GM18951 (cell line): ENCODE measurements around the gene PCSK4.
A peak's percentile ranks its signal among the peaks of the same experiment; 100 is the strongest.

Experiments used
- POLR2A ChIP-seq: IDR thresholded peaks from 4 replicates; pipeline ENCODE4 v1.6.1; 2011; ENCODE audit warnings: mild to moderate bottlenecking; ENCODE audit not compliant: insufficient read length, insufficient read depth; ENCODE audit errors: extremely low read depth
- in situ Hi-C: fragments of 300-500 bp; cut with MboI; formaldehyde crosslinking; loops from one replicate; pipeline ENCODE4 v1.12.0; 2022; ENCODE audit warnings: low sequenced_read_pairs, mixed read lengths, inconsistent platforms; ENCODE audit not compliant: unreplicated experiment

The PCSK4 gene

DNA sequence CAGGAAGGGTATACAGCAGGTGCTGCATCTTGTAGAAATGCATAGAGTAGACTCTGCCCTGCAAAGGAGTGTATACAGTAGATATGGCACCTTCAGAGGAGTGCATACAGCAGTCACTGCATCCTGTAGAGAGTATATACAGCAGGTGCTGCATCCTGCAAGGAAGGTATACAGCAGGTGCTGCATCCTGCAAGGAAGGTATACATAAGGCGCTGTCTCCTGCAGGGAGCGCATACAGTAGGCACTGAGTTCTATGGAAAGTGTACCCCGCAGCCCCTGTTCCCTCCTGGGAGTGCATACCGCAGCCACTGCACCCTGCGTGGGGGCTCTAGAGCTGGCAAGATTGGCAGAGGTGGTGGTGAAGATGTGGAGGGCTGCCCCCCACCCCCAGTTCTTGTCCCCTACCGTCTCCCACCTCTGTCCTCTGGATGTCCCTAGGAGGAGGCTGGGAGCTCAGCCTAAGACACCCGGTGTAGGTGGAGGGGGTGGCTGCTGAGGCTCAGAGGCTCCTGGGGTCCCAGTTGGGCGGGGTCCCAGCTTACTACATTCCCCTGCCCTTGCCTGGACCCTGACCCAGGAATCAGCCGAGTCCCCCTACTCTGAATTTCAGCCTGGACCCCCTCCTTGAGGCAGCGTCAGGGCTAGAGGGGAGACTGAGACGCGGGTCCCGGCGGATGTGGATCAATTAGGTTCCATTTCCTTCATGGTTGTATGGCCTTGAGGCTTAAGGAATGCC, 25.0 kb upstream of the PCSK4 start:
- no peak for TF ChIP-seq POLR2A
- in situ Hi-C loops = no loop called here

DNA sequence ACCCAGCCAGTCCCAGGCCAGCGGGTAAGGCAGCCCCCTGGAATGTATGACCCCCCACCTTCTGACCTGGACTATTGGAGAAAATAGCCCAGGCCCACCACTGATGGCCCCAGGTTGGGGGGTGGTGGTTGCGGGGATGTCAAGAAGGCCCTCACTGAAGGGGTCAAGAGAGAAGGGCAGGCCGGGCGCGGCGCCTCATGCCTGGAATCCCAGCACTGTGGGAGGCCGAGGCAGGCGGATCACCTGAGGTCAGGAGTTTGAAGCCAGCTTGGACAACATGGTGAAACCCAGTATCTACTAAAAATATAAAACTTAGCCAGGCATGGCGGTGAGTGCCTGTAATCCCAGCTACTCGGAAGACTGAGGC, 24.1 kb upstream of the PCSK4 start:
- in situ Hi-C loops = no loop called here
- no peak for TF ChIP-seq POLR2A

GRCh38 chr19:1513499-1514294, 23.5 kb upstream of the PCSK4 start:
- in situ Hi-C loops = no loop called here
- no peak for TF ChIP-seq POLR2A

- peak; percentile 41 for TF ChIP-seq POLR2A
- in situ Hi-C loops = no loop called here
These were observed 22.7 kb upstream of the PCSK4 start, which contains the start of gene ADAMTSL5 for GRCh38 chr19:1512671-1513498. ADAMTSL5 (minus strand) TSS chr19:1513019; CDS start chr19:1510943, 2,076 bp downstream.

- no peak for TF ChIP-seq POLR2A
- in situ Hi-C loops = no loop called here
These were observed 21.5 kb upstream of the PCSK4 start for GRCh38 chr19:1511318-1512317.

GRCh38 chr19:1510807-1511206, 20.7 kb upstream of the PCSK4 start:
- in situ Hi-C loops = no loop called here
- TF ChIP-seq POLR2A = no peak

GRCh38 chr19:1510442-1510806, 20.3 kb upstream of the PCSK4 start:
- TF ChIP-seq POLR2A = no peak
- in situ Hi-C loops = no loop called here

DNA sequence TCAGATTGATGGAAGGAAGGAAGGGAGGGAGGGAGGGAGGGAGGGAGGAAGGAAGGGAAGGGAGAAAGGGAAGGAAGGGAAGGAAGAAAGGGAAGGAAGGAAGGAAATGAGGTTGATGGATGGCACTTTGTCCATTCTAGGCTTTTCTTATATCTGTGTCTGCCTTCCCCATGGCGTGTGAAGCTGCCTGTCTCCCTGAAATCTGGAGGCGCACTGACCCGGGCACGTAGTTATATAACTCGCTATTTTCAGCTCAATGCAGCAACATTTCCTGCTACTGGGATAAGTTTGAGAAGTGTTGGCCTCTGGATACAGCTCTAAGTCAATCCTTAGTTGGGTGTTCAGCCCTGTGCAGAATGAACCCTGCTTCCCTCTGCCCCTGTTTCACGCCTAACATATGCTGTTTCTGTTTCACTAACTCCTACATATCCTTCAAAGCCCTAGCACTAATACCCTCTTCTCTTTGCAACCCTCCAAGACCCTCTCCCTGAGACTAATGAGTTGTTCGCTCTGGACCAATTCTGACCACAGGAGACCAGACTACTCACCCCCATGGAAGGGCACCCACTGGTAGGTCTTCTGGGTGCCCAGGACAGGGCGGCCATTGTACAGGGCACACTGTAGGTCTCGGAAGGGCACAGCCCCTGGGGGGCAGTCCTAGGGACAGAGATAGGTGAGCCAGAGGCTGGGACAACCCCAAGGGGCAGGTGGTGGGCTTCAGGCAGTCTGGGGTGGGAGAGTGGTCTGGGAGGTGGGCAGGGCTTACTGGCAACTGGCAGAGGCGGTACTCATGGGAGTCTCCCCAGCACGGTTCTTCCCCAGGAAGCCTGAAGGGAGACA, 19.7 kb upstream of the PCSK4 start:
- no peak for TF ChIP-seq POLR2A
- in situ Hi-C loops = no loop called here

GRCh38 chr19:1508507-1508856, 18.3 kb upstream of the PCSK4 start:
- in situ Hi-C loops = no loop called here
- TF ChIP-seq POLR2A = no peak

DNA sequence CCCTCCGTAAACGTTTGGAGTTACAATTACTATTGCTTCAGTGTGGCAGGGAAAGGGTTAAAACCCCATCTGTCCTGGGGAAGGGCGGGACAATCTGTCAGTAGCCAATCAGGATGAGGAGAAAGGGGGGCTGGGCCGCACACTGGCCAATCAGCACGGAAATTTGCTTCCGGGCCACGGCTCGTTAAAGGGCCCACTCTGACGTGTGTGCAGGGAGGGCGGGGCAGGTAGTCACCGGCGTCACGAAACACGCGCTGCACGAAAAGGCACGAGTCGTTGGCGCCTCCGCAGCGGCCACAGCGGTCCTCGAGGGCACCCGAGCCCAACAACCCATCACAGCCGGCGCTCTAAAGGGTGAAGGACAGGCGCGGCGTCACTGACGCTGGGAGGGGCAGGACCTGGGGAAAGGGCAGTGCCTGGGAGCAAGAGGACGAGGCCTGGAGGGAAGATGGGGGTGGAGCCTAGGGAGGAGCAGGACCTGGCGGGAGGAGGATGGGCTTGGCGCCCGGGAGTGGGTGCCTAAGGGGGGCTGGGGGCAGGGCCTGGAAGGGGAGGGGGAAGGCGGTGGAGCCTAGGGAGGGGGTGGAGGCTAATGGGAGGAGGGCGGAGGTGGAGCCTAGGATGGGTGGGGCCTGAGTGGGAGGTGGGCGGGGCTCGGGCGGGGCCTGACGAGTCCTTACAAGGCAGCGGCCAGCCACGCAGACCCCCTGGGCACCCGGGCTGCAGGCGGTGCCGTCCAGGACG, 17.8 kb upstream of the PCSK4 start:
- TF ChIP-seq POLR2A = no peak
- in situ Hi-C loops = no loop called here

DNA sequence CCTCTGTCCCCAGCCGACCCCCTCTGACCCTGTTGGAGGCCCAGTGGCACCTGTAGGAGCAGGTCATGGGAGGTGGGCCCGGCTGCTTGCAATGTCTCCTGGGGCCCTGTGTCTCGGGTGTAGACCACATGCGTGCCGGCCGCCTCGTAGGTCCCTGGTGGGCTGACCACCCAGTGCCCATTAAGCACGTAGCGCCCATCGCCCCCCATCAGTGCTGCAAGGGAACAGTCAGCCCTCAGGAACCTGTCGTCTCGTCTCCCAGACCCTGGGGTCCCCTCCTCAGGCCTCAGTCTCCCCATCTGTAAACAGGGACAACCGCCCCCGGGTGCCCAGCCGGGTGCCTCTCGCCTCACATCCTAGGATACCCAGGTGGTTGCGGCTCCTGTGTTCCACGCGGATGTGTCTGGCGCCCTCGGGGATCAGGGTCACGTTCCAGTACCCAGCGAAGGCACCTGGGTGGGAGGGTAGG, 17.1 kb upstream of the PCSK4 start:
- no peak for TF ChIP-seq POLR2A
- in situ Hi-C loops = no loop called here
